ENCODE data around the gene FH.

FH gene

DNA sequence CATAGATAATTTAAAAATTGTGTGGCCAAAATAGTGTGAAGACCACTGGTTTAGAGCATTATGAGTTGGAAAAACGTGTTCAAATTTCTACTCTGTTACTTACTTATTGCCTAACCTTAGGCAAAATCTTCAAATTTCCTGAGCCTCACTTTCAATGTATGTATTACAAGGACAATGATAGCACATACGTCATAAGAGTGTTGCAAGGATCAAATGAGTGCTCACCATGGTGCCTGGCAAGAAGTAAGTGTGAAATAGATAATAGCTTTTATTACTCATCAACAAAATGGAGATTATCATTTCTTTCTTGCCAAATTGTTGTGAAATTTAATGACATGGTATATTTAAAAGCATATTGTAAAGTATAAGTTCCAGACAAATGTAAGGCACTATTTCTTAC lies 57.2 kb downstream of the FH start:
- TF ChIP-seq, protein P1, sequence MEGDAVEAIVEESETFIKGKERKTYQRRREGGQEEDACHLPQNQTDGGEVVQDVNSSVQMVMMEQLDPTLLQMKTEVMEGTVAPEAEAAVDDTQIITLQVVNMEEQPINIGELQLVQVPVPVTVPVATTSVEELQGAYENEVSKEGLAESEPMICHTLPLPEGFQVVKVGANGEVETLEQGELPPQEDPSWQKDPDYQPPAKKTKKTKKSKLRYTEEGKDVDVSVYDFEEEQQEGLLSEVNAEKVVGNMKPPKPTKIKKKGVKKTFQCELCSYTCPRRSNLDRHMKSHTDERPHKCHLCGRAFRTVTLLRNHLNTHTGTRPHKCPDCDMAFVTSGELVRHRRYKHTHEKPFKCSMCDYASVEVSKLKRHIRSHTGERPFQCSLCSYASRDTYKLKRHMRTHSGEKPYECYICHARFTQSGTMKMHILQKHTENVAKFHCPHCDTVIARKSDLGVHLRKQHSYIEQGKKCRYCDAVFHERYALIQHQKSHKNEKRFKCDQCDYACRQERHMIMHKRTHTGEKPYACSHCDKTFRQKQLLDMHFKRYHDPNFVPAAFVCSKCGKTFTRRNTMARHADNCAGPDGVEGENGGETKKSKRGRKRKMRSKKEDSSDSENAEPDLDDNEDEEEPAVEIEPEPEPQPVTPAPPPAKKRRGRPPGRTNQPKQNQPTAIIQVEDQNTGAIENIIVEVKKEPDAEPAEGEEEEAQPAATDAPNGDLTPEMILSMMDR (IDR thresholded peaks at IDR 0.05; ENCODE audit: borderline replicate concordance, insufficient read depth, low read depth, low read length), result no peak
- H3K4me3 ChIP-seq (ENCODE audit: low read depth, low read length), result no peak overlapping the region

- no peak overlapping the region for H3K4me3 ChIP-seq (ENCODE audit: low read depth, low read length)
- TF ChIP-seq, protein P1 (IDR thresholded peaks at IDR 0.05; ENCODE audit: borderline replicate concordance, insufficient read depth, low read depth, low read length), result no peak
Measured at GRCh38 chr1:241460098-241460873, 59.3 kb downstream of the FH start.

- TF ChIP-seq, protein P1 (IDR thresholded peaks at IDR 0.05; ENCODE audit: borderline replicate concordance, insufficient read depth, low read depth, low read length), result no peak
- no peak overlapping the region for H3K4me3 ChIP-seq (ENCODE audit: low read depth, low read length)
Measured at GRCh38 chr1:241459186-241459802, 60.3 kb downstream of the FH start.

DNA sequence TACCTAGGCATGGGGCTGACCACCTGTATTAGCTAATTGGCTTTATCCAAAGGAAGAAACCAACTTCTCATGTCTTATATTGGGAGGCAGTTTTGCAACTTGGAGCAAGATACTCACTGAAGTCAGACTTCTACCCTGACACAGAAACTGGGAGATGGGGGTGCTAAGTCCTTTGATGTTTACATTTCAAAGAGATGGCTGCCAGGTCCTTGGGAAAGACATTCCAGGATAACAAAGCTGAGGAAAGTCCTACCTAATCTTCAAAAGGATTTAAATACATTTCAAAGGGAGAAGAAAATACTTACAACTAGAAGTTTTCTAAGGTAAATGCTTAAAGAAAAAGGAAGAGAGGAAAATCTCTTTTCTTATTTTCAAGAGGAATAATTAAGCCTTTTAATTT lies 62.1 kb downstream of the FH start:
- no peak overlapping the region for H3K4me3 ChIP-seq (ENCODE audit: low read depth, low read length)
- TF ChIP-seq, protein P1 (IDR thresholded peaks at IDR 0.05; ENCODE audit: borderline replicate concordance, insufficient read depth, low read depth, low read length), result no peak

DNA sequence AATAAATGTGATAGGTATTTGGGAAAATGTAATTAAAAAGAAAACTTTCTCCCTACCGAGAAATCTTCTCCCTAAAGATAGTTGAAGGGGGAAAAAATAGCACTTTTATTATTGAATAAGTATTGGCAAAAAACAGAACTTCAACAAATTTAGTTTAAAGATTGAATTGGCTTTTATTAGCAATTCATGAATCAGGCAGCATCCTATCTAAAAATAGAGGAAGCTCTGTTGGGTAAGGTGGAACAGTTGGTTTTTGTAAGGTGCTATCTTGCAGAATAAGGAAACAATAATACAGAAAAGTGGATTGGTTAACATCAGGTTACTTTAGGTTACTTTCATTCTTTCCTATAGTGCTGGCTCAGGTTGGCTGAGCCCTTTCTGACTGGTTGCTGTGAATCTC lies 62.8 kb downstream of the FH start:
- H3K4me3 ChIP-seq (ENCODE audit: low read depth, low read length), result no peak overlapping the region
- TF ChIP-seq, protein P1 (IDR thresholded peaks at IDR 0.05; ENCODE audit: borderline replicate concordance, insufficient read depth, low read depth, low read length), result no peak

DNA sequence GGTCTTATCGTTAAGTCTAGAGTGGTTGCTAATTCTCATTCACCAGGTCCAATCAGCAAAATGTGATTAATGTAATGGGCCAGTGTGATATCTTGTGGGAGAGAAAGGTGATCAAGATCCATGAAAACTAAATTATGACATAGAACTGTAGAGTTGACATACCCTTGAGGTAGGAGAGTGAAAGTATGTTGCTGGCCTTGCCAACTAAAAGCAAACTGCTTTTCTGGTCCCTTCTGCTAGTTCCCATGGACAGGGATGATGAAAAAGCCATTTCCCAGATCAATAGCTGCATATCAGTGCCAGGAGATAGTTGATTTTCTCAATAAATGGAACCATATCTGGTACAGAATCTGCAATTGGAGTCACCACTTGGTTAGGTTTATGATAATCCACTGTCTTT lies 65.8 kb downstream of the FH start:
- no peak overlapping the region for H3K4me3 ChIP-seq (ENCODE audit: low read depth, low read length)
- TF ChIP-seq, protein P1 (IDR thresholded peaks at IDR 0.05; ENCODE audit: borderline replicate concordance, insufficient read depth, low read depth, low read length), result no peak

DNA sequence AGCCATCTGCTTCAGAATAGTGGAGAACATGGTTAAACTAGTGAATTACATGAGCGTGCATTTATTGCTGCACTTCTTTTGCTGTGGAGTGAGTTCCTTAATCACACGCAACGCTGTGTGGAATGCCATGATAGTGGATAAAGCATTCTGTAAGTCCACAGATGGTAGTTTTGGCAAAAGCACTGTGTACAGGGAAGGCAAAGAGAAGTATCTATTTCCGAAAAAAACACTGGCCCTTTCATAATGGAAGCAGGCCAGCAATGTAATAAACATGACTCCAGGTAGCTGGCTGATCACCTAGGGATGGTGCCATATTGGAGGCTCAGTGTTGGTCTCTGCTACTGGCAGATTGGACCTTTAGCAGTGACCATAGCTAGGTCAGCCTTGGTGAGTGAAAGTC lies 67.6 kb downstream of the FH start:
- TF ChIP-seq, protein P1 (IDR thresholded peaks at IDR 0.05; ENCODE audit: borderline replicate concordance, insufficient read depth, low read depth, low read length), result no peak
- H3K4me3 ChIP-seq (ENCODE audit: low read depth, low read length), result no peak overlapping the region

All from GM12875 (cell line).